ENCODE results near the gene DCAF12. TPM values are rescaled to one million over a fixed set of nuclear protein-coding genes. Genes with fewer than 3 reads are reported as not detected.

The DCAF12 gene
- total and polyA plus RNA-seq, 10 donors, result 5.6 to 107 (median 38.4) TPM

GRCh38 chr9:34157898-34158297, 31.4 kb upstream of the DCAF12 start:
- Histone ChIP-seq H3K9me3 (no peaks in the 10 kb centered on the region), H3K27ac (no peak overlapping the region), H3K27me3 (replicated peaks in 1 of 7) (peaks cover 0 to 12% (median 0%) of the 10 kb centered on the region in 7 donors), H3K36me3 (no peaks in the 10 kb centered on the region), H3K4me3 (no peak overlapping the region), H3K4me1 (no peaks in the 10 kb centered on the region)
- WGBS, 5 donors, result 94 to 99% (median 96%) methylated on average over 2 of the region's 2 CpGs
- no peak for DNase-seq
- TF ChIP-seq CTCF (IDR thresholded peaks at IDR 0.05 in 8 of 11, conservative IDR thresholded peaks at IDR 0.05 in 3 of 11) (no peak), POLR2AphosphoS5 (IDR thresholded peaks at IDR 0.05) (no peak), POLR2A (IDR thresholded peaks at IDR 0.05) (no peak)
- intact Hi-C loops (cut with DNase I; ENCODE audit: low total_unique reads), result no loop called here

- no peak overlapping the region for H3K4me3 ChIP-seq
- DNase-seq, result no peak
- H3K4me1 ChIP-seq, result no peaks in the 10 kb centered on the region
- TF ChIP-seq POLR2AphosphoS5 (IDR thresholded peaks at IDR 0.05) (no peak), CTCF (IDR thresholded peaks at IDR 0.05 in 8 of 11, conservative IDR thresholded peaks at IDR 0.05 in 3 of 11) (no peak), POLR2A (IDR thresholded peaks at IDR 0.05) (no peak)
- no peaks in the 10 kb centered on the region for H3K36me3 ChIP-seq
- H3K27me3 ChIP-seq (replicated peaks in 1 of 7), result peaks cover 0 to 16% (median 0%) of the 10 kb centered on the region in 7 donors
- intact Hi-C loops (cut with DNase I; ENCODE audit: low total_unique reads), result no loop called here
- H3K9me3 ChIP-seq, result no peaks in the 10 kb centered on the region
- H3K27ac ChIP-seq, result no peak overlapping the region
Observed at GRCh38 chr9:34157318-34157717, 30.8 kb upstream of the DCAF12 start.

- Histone ChIP-seq H3K4me3 (no peak overlapping the region), H3K9me3 (no peaks in the 10 kb centered on the region), H3K4me1 (no peaks in the 10 kb centered on the region), H3K27ac (no peak overlapping the region), H3K27me3 (replicated peaks in 1 of 7) (peaks cover 0 to 39% (median 0%) of the 10 kb centered on the region in 7 donors), H3K36me3 (no peaks in the 10 kb centered on the region)
- TF ChIP-seq POLR2AphosphoS5 (IDR thresholded peaks at IDR 0.05) (no peak), CTCF (IDR thresholded peaks at IDR 0.05 in 8 of 11, conservative IDR thresholded peaks at IDR 0.05 in 3 of 11) (no peak), POLR2A (IDR thresholded peaks at IDR 0.05) (no peak)
- intact Hi-C loops (cut with DNase I; ENCODE audit: low total_unique reads), result no loop called here
- WGBS, 5 donors, result 68 to 90% (median 85%) methylated on average over 1 of the region's 1 CpG
- DNase-seq, result no peak
Observed at GRCh38 chr9:34154057-34154456, 27.6 kb upstream of the DCAF12 start.

- no peak for TF ChIP-seq POLR2A (IDR thresholded peaks at IDR 0.05)
Observed at GRCh38 chr9:34151398-34151797, 24.9 kb upstream of the DCAF12 start.

GRCh38 chr9:34145165-34145564, 18.7 kb upstream of the DCAF12 start:
- DNase-seq, result no peak
- Histone ChIP-seq H3K27me3 (replicated peaks in 1 of 7) (peaks cover 0 to 52% (median 0%) of the 10 kb centered on the region in 7 donors), H3K4me1 (no peaks in the 10 kb centered on the region), H3K27ac (no peak overlapping the region), H3K9me3 (no peaks in the 10 kb centered on the region), H3K4me3 (no peak overlapping the region), H3K36me3 (no peaks in the 10 kb centered on the region)
- intact Hi-C loops (cut with DNase I; ENCODE audit: low total_unique reads), result no loop called here
- WGBS, 5 donors, result 60 to 74% (median 65%) methylated on average over 3 of the region's 3 CpGs
- TF ChIP-seq CTCF (IDR thresholded peaks at IDR 0.05 in 8 of 11, conservative IDR thresholded peaks at IDR 0.05 in 3 of 11) (no peak), POLR2AphosphoS5 (IDR thresholded peaks at IDR 0.05) (no peak), POLR2A (IDR thresholded peaks at IDR 0.05) (no peak)

More at GRCh38 chr9:34151398-34151797, 24.9 kb upstream of the DCAF12 start:
- Histone ChIP-seq H3K36me3 (no peaks in the 10 kb centered on the region), H3K9me3 (no peaks in the 10 kb centered on the region), H3K27me3 (replicated peaks in 1 of 7) (peaks cover 0 to 53% (median 0%) of the 10 kb centered on the region in 7 donors), H3K4me1 (no peaks in the 10 kb centered on the region), H3K27ac (no peak overlapping the region), H3K4me3 (no peak overlapping the region)
- WGBS, 5 donors, result 90 to 94% (median 93%) methylated on average over 4 of the region's 4 CpGs
- DNase-seq, result peak; percentile 22
- intact Hi-C loops (cut with DNase I; ENCODE audit: low total_unique reads), result no loop called here
